C4-2B (cell line): ENCODE data around the gene ERO1A.
A peak's percentile ranks its signal among the peaks of the same experiment; 100 is the strongest.

Experiments used
- H3K27ac ChIP-seq: fragments of 450-650 bp; 2 replicates; pipeline ENCODE4 v1.5.1; 2017
- ZFX ChIP-seq: fragments of 450-650 bp; IDR thresholded peaks from 2 replicates; pipeline ENCODE4 v1.6.1; 2017
- TF ChIP-seq, protein P1 (sequence below): fragments of 450-650 bp; conservative IDR thresholded peaks from 2 replicates; pipeline ENCODE4 v1.5.1; 2017; ENCODE audit warnings: mild to moderate bottlenecking

Gene ERO1A

DNA sequence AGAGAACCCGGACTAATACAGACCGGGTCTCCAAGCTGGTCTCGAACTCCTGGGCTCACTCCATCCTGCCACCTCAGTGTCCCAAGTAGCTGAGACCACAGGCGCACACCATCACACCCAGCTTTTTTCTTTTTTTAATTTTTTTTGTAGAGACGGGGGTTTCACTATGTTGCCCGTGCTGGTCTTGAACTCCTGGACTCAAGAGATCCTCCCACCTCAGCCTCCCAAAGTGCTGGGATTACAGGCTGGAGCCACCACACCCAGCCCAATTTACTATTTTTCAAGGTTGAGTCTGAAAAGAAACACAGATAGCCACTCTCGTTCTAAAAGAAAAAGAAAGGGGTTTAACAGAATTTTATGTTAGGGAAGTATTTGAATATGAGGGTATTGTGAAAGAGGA is 1.8 kb downstream of the ERO1A start:
- TF ChIP-seq, protein P1, sequence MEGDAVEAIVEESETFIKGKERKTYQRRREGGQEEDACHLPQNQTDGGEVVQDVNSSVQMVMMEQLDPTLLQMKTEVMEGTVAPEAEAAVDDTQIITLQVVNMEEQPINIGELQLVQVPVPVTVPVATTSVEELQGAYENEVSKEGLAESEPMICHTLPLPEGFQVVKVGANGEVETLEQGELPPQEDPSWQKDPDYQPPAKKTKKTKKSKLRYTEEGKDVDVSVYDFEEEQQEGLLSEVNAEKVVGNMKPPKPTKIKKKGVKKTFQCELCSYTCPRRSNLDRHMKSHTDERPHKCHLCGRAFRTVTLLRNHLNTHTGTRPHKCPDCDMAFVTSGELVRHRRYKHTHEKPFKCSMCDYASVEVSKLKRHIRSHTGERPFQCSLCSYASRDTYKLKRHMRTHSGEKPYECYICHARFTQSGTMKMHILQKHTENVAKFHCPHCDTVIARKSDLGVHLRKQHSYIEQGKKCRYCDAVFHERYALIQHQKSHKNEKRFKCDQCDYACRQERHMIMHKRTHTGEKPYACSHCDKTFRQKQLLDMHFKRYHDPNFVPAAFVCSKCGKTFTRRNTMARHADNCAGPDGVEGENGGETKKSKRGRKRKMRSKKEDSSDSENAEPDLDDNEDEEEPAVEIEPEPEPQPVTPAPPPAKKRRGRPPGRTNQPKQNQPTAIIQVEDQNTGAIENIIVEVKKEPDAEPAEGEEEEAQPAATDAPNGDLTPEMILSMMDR = no peak
- TF ChIP-seq ZFX = no peak
- H3K27ac ChIP-seq = no peak overlapping the region

DNA sequence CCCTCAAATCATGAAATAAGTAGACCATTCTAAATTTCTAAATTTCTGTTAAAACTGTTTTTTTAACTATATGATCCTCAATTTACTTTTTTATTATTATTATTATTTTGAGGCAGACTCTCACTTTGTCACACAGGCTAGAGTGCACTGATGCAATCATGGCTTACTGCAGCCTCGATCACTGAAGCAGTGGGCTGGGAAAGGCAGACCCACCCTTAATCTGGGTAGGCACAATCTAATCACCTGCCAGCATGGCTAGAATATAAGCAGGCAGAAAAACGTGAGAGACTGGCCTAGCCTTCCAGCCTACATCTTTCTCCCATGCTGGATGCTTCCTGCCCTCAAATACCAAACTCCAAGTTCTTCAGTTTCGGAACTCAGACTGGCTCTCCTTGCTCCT is 2.3 kb downstream of the ERO1A start:
- no peak for TF ChIP-seq ZFX
- TF ChIP-seq, protein P1 = no peak
- no peak overlapping the region for H3K27ac ChIP-seq

- TF ChIP-seq, protein P1 = no peak
- no peak for TF ChIP-seq ZFX
- H3K27ac ChIP-seq = no peak overlapping the region
Measured at GRCh38 chr14:52692248-52692962, 3.0 kb downstream of the ERO1A start.

- no peak overlapping the region; the same call in 1 of the 2 replicates for H3K27ac ChIP-seq
- TF ChIP-seq, protein P1 = no peak
- TF ChIP-seq ZFX = no peak
Measured at GRCh38 chr14:52690983-52691760, 4.2 kb downstream of the ERO1A start.

DNA sequence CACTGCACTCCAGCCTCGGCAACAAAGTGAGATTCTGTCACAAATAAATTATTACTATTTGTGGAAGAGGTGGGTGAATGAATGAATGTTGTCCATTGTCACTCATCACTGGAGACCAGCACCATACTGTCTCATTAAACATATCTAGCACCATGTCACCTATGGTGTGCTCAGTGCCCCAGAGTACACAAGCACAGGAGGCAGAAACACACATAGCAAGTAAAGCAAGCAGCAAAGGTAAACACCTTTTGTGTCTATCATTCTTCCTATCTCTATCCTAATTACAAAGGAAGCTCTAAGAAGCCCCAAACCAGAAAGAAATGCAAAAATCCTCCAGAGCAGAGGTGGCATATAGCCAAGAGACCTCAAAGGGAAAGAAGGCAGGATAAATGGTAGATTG is 9.2 kb downstream of the ERO1A start:
- H3K27ac ChIP-seq = no peak overlapping the region
- no peak for TF ChIP-seq ZFX
- TF ChIP-seq, protein P1 = no peak

DNA sequence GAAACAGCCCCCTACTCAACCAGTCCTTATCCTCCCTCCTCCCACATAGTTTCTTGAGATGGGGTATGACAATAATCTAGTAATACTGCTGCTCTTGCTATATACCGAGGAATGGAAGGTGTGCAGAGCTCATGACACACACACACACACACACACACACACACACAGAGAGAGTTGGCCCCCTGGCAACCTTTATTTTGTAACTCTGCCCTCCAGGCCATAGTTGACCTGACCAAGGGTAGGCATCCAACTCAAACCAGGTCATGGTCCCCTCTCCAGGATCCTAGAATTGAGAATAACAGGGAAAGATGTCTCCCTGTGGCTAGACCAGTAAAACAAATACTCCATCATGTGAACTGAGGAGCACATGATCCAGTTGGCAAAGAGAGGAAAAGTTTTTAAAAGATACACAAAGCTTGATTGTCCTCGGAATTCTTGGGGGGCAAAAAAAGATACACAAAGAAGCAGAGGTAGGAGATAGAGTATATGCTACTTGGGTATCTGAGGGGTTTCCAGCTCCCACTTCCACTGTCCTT is 11.3 kb downstream of the ERO1A start:
- H3K27ac ChIP-seq = no peak overlapping the region
- TF ChIP-seq, protein P1 = no peak
- no peak for TF ChIP-seq ZFX

DNA sequence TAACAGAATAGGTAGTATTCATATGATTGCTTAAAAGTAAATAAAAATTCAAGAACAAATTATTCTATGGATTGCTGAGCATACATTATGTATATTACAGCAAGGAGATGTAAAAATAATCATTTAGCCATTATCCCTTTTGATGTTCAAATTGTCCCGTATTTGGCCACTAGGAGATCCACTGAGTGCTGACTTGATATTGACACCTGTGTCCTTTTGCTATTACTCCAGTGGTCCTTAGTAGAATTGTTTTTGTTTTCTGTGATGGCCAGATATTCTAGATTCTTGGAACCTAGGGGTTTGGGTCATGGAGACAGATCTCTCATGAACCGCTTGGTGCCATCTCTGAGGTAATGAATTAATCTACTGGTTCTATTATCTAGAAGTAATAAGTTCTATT is 16.8 kb downstream of the ERO1A start:
- TF ChIP-seq, protein P1 = peak; percentile 59
- no peak for TF ChIP-seq ZFX

More for the DNA sequence above, 16.8 kb downstream of the ERO1A start:
- no peak overlapping the region for H3K27ac ChIP-seq
